ENCODE results near the gene STAT1.

Gene STAT1

GRCh38 chr2:191020742-191021381 lies 6.9 kb upstream of the STAT1 start:
- peak overlapping the region; percentile 39 for H3K23ac ChIP-seq (ENCODE audit: low read length)
- H2BK5ac ChIP-seq (ENCODE audit: low read length): no peak overlapping the region
- H3K18ac ChIP-seq (ENCODE audit: low read length): peak overlapping the region; percentile 10
- H3K4ac ChIP-seq (ENCODE audit: low read depth, low read length): peak overlapping the region; percentile 38
- H3K36me3 ChIP-seq (ENCODE audit: control insufficient read depth, insufficient read depth, low read length): no peaks in the 10 kb centered on the region
- H2BK15ac ChIP-seq (replicated peaks; ENCODE audit: low read depth): no peak overlapping the region
- peak overlapping the region; percentile 89 for H3K9ac ChIP-seq (ENCODE audit: low read length)
- H4K8ac ChIP-seq (ENCODE audit: low read depth, low read length): no peak overlapping the region
- no peak overlapping the region for H2BK120ac ChIP-seq (ENCODE audit: low read depth, low read length)
- no peaks in the 10 kb centered on the region for H3K79me2 ChIP-seq (ENCODE audit: control insufficient read depth, insufficient read depth, low read length)
- H3K4me2 ChIP-seq (ENCODE audit: low read length): peak overlapping the region; percentile 97
- no peaks in the 10 kb centered on the region for H3K4me1 ChIP-seq (ENCODE audit: control insufficient read depth, low read depth, low read length)
- no peak for DNase-seq
- H3K56ac ChIP-seq (ENCODE audit: low read length): peak overlapping the region; percentile 98
- H2AK5ac ChIP-seq (ENCODE audit: low read length): no peak overlapping the region
- H3K27me3 ChIP-seq (ENCODE audit: insufficient read depth, low read length, poor library complexity): no peaks in the 10 kb centered on the region
- no CpG with 5 or more reads among the region's 14 CpGs for WGBS (ENCODE audit: extremely low coverage, insufficient coverage, low lambda C conversion rate)
- peak overlapping the region; percentile 76 for H4K5ac ChIP-seq (ENCODE audit: low read length)
- H3K4me3 ChIP-seq (ENCODE audit: low read length): peak overlapping the region; percentile 59
- H3K79me1 ChIP-seq (ENCODE audit: low read length): no peaks in the 10 kb centered on the region
- no peak overlapping the region for H3K27ac ChIP-seq (ENCODE audit: low read depth, low read length)

GRCh38 chr2:191020221-191020741 lies 6.3 kb upstream of the STAT1 start:
- Histone ChIP-seq H3K4me1 (ENCODE audit: control insufficient read depth, low read depth, low read length) (no peaks in the 10 kb centered on the region), H3K23ac (ENCODE audit: low read length) (peak overlapping the region; percentile 39), H3K4ac (ENCODE audit: low read depth, low read length) (no peak overlapping the region), H3K56ac (ENCODE audit: low read length) (peak overlapping the region; percentile 98), H2AK5ac (ENCODE audit: low read length) (no peak overlapping the region), H3K4me2 (ENCODE audit: low read length) (peak overlapping the region; percentile 97), H3K27ac (ENCODE audit: low read depth, low read length) (no peak overlapping the region), H4K5ac (ENCODE audit: low read length) (peak overlapping the region; percentile 76), H2BK15ac (replicated peaks; ENCODE audit: low read depth) (no peak overlapping the region), H3K9ac (ENCODE audit: low read length) (peak overlapping the region; percentile 89), H3K79me1 (ENCODE audit: low read length) (no peaks in the 10 kb centered on the region), H2BK5ac (ENCODE audit: low read length) (no peak overlapping the region), H3K79me2 (ENCODE audit: control insufficient read depth, insufficient read depth, low read length) (no peaks in the 10 kb centered on the region), H3K18ac (ENCODE audit: low read length) (no peak overlapping the region), H3K27me3 (ENCODE audit: insufficient read depth, low read length, poor library complexity) (no peaks in the 10 kb centered on the region), H2BK120ac (ENCODE audit: low read depth, low read length) (no peak overlapping the region), H3K36me3 (ENCODE audit: control insufficient read depth, insufficient read depth, low read length) (no peaks in the 10 kb centered on the region), H3K4me3 (ENCODE audit: low read length) (peak overlapping the region; percentile 59), H4K8ac (ENCODE audit: low read depth, low read length) (no peak overlapping the region)
- WGBS (ENCODE audit: extremely low coverage, insufficient coverage, low lambda C conversion rate): no CpG with 5 or more reads among the region's 59 CpGs
- DNase-seq: peak; percentile 97

- no peaks in the 10 kb centered on the region for H3K79me2 ChIP-seq (ENCODE audit: control insufficient read depth, insufficient read depth, low read length)
- H3K4me1 ChIP-seq (ENCODE audit: control insufficient read depth, low read depth, low read length): peaks cover 2% of the 10 kb centered on the region
- no peak overlapping the region for H2AK5ac ChIP-seq (ENCODE audit: low read length)
- H3K9ac ChIP-seq (ENCODE audit: low read length): no peak overlapping the region
- H3K18ac ChIP-seq (ENCODE audit: low read length): no peak overlapping the region
- H4K5ac ChIP-seq (ENCODE audit: low read length): no peak overlapping the region
- no peak overlapping the region for H3K4me3 ChIP-seq (ENCODE audit: low read length)
- no peak overlapping the region for H3K56ac ChIP-seq (ENCODE audit: low read length)
- no peaks in the 10 kb centered on the region for H3K36me3 ChIP-seq (ENCODE audit: control insufficient read depth, insufficient read depth, low read length)
- H3K4me2 ChIP-seq (ENCODE audit: low read length): no peak overlapping the region
- H2BK15ac ChIP-seq (replicated peaks; ENCODE audit: low read depth): no peak overlapping the region
- H2BK120ac ChIP-seq (ENCODE audit: low read depth, low read length): no peak overlapping the region
- no CpG with 5 or more reads among the region's 3 CpGs for WGBS (ENCODE audit: extremely low coverage, insufficient coverage, low lambda C conversion rate)
- no peaks in the 10 kb centered on the region for H3K79me1 ChIP-seq (ENCODE audit: low read length)
- H3K27me3 ChIP-seq (ENCODE audit: insufficient read depth, low read length, poor library complexity): no peaks in the 10 kb centered on the region
- H3K27ac ChIP-seq (ENCODE audit: low read depth, low read length): no peak overlapping the region
- no peak overlapping the region for H3K4ac ChIP-seq (ENCODE audit: low read depth, low read length)
- no peak for DNase-seq
- no peak overlapping the region for H2BK5ac ChIP-seq (ENCODE audit: low read length)
- no peak overlapping the region for H3K23ac ChIP-seq (ENCODE audit: low read length)
- H4K8ac ChIP-seq (ENCODE audit: low read depth, low read length): no peak overlapping the region
These were observed 5.4 kb upstream of the STAT1 start for GRCh38 chr2:191019376-191019775.

- Histone ChIP-seq H4K5ac (ENCODE audit: low read length) (no peak overlapping the region), H3K4me3 (ENCODE audit: low read length) (no peak overlapping the region), H3K79me1 (ENCODE audit: low read length) (no peaks in the 10 kb centered on the region), H2BK5ac (ENCODE audit: low read length) (no peak overlapping the region), H3K18ac (ENCODE audit: low read length) (no peak overlapping the region), H2BK120ac (ENCODE audit: low read depth, low read length) (no peak overlapping the region), H3K56ac (ENCODE audit: low read length) (no peak overlapping the region), H3K4me2 (ENCODE audit: low read length) (no peak overlapping the region), H3K27me3 (ENCODE audit: insufficient read depth, low read length, poor library complexity) (no peaks in the 10 kb centered on the region), H3K23ac (ENCODE audit: low read length) (no peak overlapping the region), H2AK5ac (ENCODE audit: low read length) (no peak overlapping the region), H2BK15ac (replicated peaks; ENCODE audit: low read depth) (no peak overlapping the region), H3K4ac (ENCODE audit: low read depth, low read length) (no peak overlapping the region), H3K9ac (ENCODE audit: low read length) (no peak overlapping the region), H3K36me3 (ENCODE audit: control insufficient read depth, insufficient read depth, low read length) (no peaks in the 10 kb centered on the region), H4K8ac (ENCODE audit: low read depth, low read length) (no peak overlapping the region), H3K79me2 (ENCODE audit: control insufficient read depth, insufficient read depth, low read length) (no peaks in the 10 kb centered on the region), H3K4me1 (ENCODE audit: control insufficient read depth, low read depth, low read length) (peaks cover 2% of the 10 kb centered on the region), H3K27ac (ENCODE audit: low read depth, low read length) (no peak overlapping the region)
- DNase-seq: no peak
- WGBS (ENCODE audit: extremely low coverage, insufficient coverage, low lambda C conversion rate): no CpG with 5 or more reads among the region's 3 CpGs
These were observed 4.7 kb upstream of the STAT1 start for GRCh38 chr2:191018643-191019119.

- no peak overlapping the region for H4K5ac ChIP-seq (ENCODE audit: low read length)
- H2BK120ac ChIP-seq (ENCODE audit: low read depth, low read length): no peak overlapping the region
- peaks cover 1% of the 10 kb centered on the region for H3K79me1 ChIP-seq (ENCODE audit: low read length)
- DNase-seq: no peak
- no peaks in the 10 kb centered on the region for H3K27me3 ChIP-seq (ENCODE audit: insufficient read depth, low read length, poor library complexity)
- H3K4me3 ChIP-seq (ENCODE audit: low read length): no peak overlapping the region
- H3K4me1 ChIP-seq (ENCODE audit: control insufficient read depth, low read depth, low read length): peaks cover 2% of the 10 kb centered on the region
- H3K4me2 ChIP-seq (ENCODE audit: low read length): no peak overlapping the region
- H3K56ac ChIP-seq (ENCODE audit: low read length): no peak overlapping the region
- no peak overlapping the region for H3K18ac ChIP-seq (ENCODE audit: low read length)
- no CpG with 5 or more reads among the region's 1 CpG for WGBS (ENCODE audit: extremely low coverage, insufficient coverage, low lambda C conversion rate)
- no peak overlapping the region for H3K27ac ChIP-seq (ENCODE audit: low read depth, low read length)
- H4K8ac ChIP-seq (ENCODE audit: low read depth, low read length): no peak overlapping the region
- H3K23ac ChIP-seq (ENCODE audit: low read length): no peak overlapping the region
- H2AK5ac ChIP-seq (ENCODE audit: low read length): no peak overlapping the region
- no peak overlapping the region for H2BK15ac ChIP-seq (replicated peaks; ENCODE audit: low read depth)
- H2BK5ac ChIP-seq (ENCODE audit: low read length): no peak overlapping the region
- H3K36me3 ChIP-seq (ENCODE audit: control insufficient read depth, insufficient read depth, low read length): no peaks in the 10 kb centered on the region
- no peak overlapping the region for H3K4ac ChIP-seq (ENCODE audit: low read depth, low read length)
- peaks cover 2% of the 10 kb centered on the region for H3K79me2 ChIP-seq (ENCODE audit: control insufficient read depth, insufficient read depth, low read length)
- H3K9ac ChIP-seq (ENCODE audit: low read length): no peak overlapping the region
These were observed 4.1 kb upstream of the STAT1 start for GRCh38 chr2:191018048-191018447.

GRCh38 chr2:191015831-191016230 lies 1.9 kb upstream of the STAT1 start:
- no CpG with 5 or more reads among the region's 8 CpGs for WGBS (ENCODE audit: extremely low coverage, insufficient coverage, low lambda C conversion rate)
- Histone ChIP-seq H3K4me2 (ENCODE audit: low read length) (no peak overlapping the region), H3K27ac (ENCODE audit: low read depth, low read length) (no peak overlapping the region), H3K56ac (ENCODE audit: low read length) (no peak overlapping the region), H3K79me1 (ENCODE audit: low read length) (peaks cover 3% of the 10 kb centered on the region), H3K18ac (ENCODE audit: low read length) (no peak overlapping the region), H3K27me3 (ENCODE audit: insufficient read depth, low read length, poor library complexity) (no peaks in the 10 kb centered on the region), H2BK15ac (replicated peaks; ENCODE audit: low read depth) (no peak overlapping the region), H2AK5ac (ENCODE audit: low read length) (no peak overlapping the region), H2BK5ac (ENCODE audit: low read length) (no peak overlapping the region), H3K4ac (ENCODE audit: low read depth, low read length) (no peak overlapping the region), H3K79me2 (ENCODE audit: control insufficient read depth, insufficient read depth, low read length) (peaks cover 2% of the 10 kb centered on the region), H4K5ac (ENCODE audit: low read length) (no peak overlapping the region), H3K4me1 (ENCODE audit: control insufficient read depth, low read depth, low read length) (peaks cover 2% of the 10 kb centered on the region), H3K4me3 (ENCODE audit: low read length) (no peak overlapping the region), H4K8ac (ENCODE audit: low read depth, low read length) (no peak overlapping the region), H3K9ac (ENCODE audit: low read length) (no peak overlapping the region), H3K36me3 (ENCODE audit: control insufficient read depth, insufficient read depth, low read length) (no peaks in the 10 kb centered on the region), H3K23ac (ENCODE audit: low read length) (no peak overlapping the region), H2BK120ac (ENCODE audit: low read depth, low read length) (no peak overlapping the region)
- DNase-seq: no peak
